HCT116 (cell line): ENCODE results near the gene GPR68. TPM values are rescaled to one million over a fixed set of nuclear protein-coding genes. Genes with fewer than 3 reads are reported as not detected.

Source experiments
- ATAC-seq: fragments of 200-7000 bp; cut with Tn5 transposase; 2 replicates; pipeline ENCODE4 v1.9.1; 2020; ENCODE audit warnings: mild to moderate bottlenecking, moderate library complexity
- BruUV-seq: library from RNA; stranded (reverse); fragments of 400-500 nt; replicated peaks from 2 replicates; lab custom pipeline; 2021; lab: Mats Ljungman, UMichigan
- CTCF ChIA-PET: fragments of 300-600 bp; sonication (Branson Sonifier 250); formaldehyde crosslinking; loops from one replicate; lab custom pipeline; 2021; ENCODE audit warnings: antibody characterized with exemption; lab: Charles Lee
- POLR2A ChIA-PET: fragments of 300-600, 350-600 bp; sonication (Branson Sonifier 250); formaldehyde crosslinking; loops from one replicate; lab custom pipeline; 2021; ENCODE audit warnings: antibody characterized with exemption; lab: Charles Lee
- RAD21 ChIA-PET, 2 experiments: fragments of 300-600 bp; sonication (Branson Sonifier 250); formaldehyde crosslinking; loops; one replicate each; lab custom pipeline; 2023; ENCODE audit warnings: low total read pairs in 2 of 2; ENCODE audit not compliant: uncharacterized antibody in 2 of 2, unreplicated experiment in 2 of 2, low non-redundant PET in 1 of 2; lab: Charles Lee
- DNase-seq: peaks from one replicate; pipeline ENCODE4 v3.0.0-alpha.2; 2010; ENCODE audit warnings: low read depth, low spot score
- H2AFZ ChIP-seq: fragments of 200-600 bp; shearing (Covaris generic), sonication (generic); 2 replicates; pipeline ENCODE4 v1.6.1; 2017; ENCODE audit warnings: low read depth, mixed run types, mixed read lengths, antibody characterized with exemption, low read length; ENCODE audit not compliant: poor library complexity, severe bottlenecking
- H3K27ac ChIP-seq: 2 replicates; pipeline ENCODE4 v1.5.1; 2012; ENCODE audit warnings: low read depth, low read length
- H3K27me3 ChIP-seq: fragments of 200-600 bp; sonication (generic); 2 replicates; pipeline ENCODE4 v1.6.1; 2016; ENCODE audit warnings: mixed run types, low read length, mixed read lengths; ENCODE audit not compliant: insufficient read depth
- H3K36me3 ChIP-seq, 2 experiments: fragments of 200-500 bp in 1 of 2; fragments of 200-600 bp in 1 of 2; sonication (Bioruptor generic) in 1 of 2; sonication (generic) in 1 of 2; 2 replicates each; pipeline versions ENCODE4 v1.5.1 to v1.6.1; 2014 to 2016; ENCODE audit warnings: low read length in 2 of 2, inconsistent platforms in 1 of 2, mixed read lengths in 1 of 2, mixed run types in 1 of 2; ENCODE audit not compliant: insufficient read depth in 2 of 2, control insufficient read depth in 1 of 2
- H3K4me1 ChIP-seq, 2 experiments: fragments of 200-600 bp in 1 of 2; sonication (generic) in 1 of 2; 2 replicates each; pipeline versions ENCODE4 v1.5.1 to v1.6.1; 2012 to 2017; ENCODE audit warnings: low read length in 2 of 2, inconsistent platforms in 1 of 2, mild to moderate bottlenecking in 1 of 2, mixed read lengths in 1 of 2, mixed run types in 1 of 2, moderate library complexity in 1 of 2; ENCODE audit not compliant: insufficient read depth in 2 of 2, control insufficient read depth in 1 of 2
- H3K4me2 ChIP-seq: fragments of 200-600 bp; sonication (generic); 2 replicates; pipeline ENCODE4 v1.6.1; 2017; ENCODE audit warnings: mixed run types, low read length, mixed read lengths
- H3K4me3 ChIP-seq, 2 experiments: fragments of 200-600 bp in 1 of 2; sonication (generic) in 1 of 2; replicated peaks in 1 of 2; 2 replicates each; pipeline ENCODE4 v1.5.1; 2011 to 2016; ENCODE audit warnings: low read length in 2 of 2, control low read depth in 1 of 2, low read depth in 1 of 2, mild to moderate bottlenecking in 1 of 2, mixed read lengths in 1 of 2, mixed run types in 1 of 2
- H3K79me2 ChIP-seq: fragments of 200-600 bp; sonication (generic); 2 replicates; pipeline ENCODE4 v1.6.1; 2017; ENCODE audit warnings: mild to moderate bottlenecking, mixed run types, low read length, moderate library complexity, mixed read lengths; ENCODE audit not compliant: insufficient read depth
- H3K9ac ChIP-seq: fragments of 200-600 bp; sonication (generic); 2 replicates; pipeline ENCODE4 v1.6.1; 2016; ENCODE audit warnings: low read length, mixed read lengths
- H3K9me2 ChIP-seq: fragments of 200-600 bp; sonication (generic), shearing (Covaris generic); 2 replicates; pipeline ENCODE4 v1.6.1; 2017; ENCODE audit warnings: mixed run types, mild to moderate bottlenecking, moderate library complexity; ENCODE audit not compliant: insufficient read depth
- H3K9me3 ChIP-seq, 2 experiments: fragments of 200-500 bp in 1 of 2; fragments of 200-600 bp in 1 of 2; sonication (Bioruptor generic) in 1 of 2; sonication (generic) in 1 of 2; 2 replicates each; pipeline ENCODE4 v1.6.1; 2014 to 2017; ENCODE audit warnings: low read length in 2 of 2, mixed read lengths in 2 of 2, inconsistent platforms in 1 of 2, low read depth in 1 of 2, mild to moderate bottlenecking in 1 of 2, mixed run types in 1 of 2, moderate library complexity in 1 of 2; ENCODE audit not compliant: control insufficient read depth in 1 of 2, insufficient read depth in 1 of 2
- H4K20me1 ChIP-seq: fragments of 200-600 bp; sonication (generic), shearing (Covaris generic); 2 replicates; pipeline ENCODE4 v1.6.1; 2017; ENCODE audit warnings: mixed run types, mild to moderate bottlenecking, moderate library complexity; ENCODE audit not compliant: insufficient read depth
- ATF3 ChIP-seq: IDR thresholded peaks from 2 replicates; pipeline ENCODE4 v1.6.1; 2012
- CBX3 ChIP-seq: IDR thresholded peaks from 2 replicates; pipeline ENCODE4 v1.6.1; 2012; ENCODE audit warnings: low read depth
- CEBPB ChIP-seq: IDR thresholded peaks from 2 replicates; pipeline ENCODE4 v1.6.1; 2012; ENCODE audit warnings: low read depth
- CTCF ChIP-seq, 3 experiments: fragments of 200-600 bp in 1 of 3; sonication (generic) in 1 of 3; IDR thresholded peaks in 2 of 3; conservative IDR thresholded peaks in 1 of 3; 2 replicates each; pipeline ENCODE4 v1.5.1; 2012 to 2017; ENCODE audit warnings: low read depth in 2 of 3, low read length in 2 of 3, antibody characterized with exemption in 1 of 3, borderline replicate concordance in 1 of 3, control low read depth in 1 of 3, mild to moderate bottlenecking in 1 of 3, mixed read lengths in 1 of 3, mixed run types in 1 of 3, moderate library complexity in 1 of 3; ENCODE audit not compliant: insufficient read depth in 1 of 3
- EZH2 ChIP-seq: fragments of 200-600 bp; sonication (generic); IDR thresholded peaks from 2 replicates; pipeline ENCODE4 v1.6.1; 2017; ENCODE audit warnings: antibody characterized with exemption, mixed run types
- EZH2phosphoT487 ChIP-seq: fragments of 200-600 bp; IDR thresholded peaks from 2 replicates; pipeline ENCODE4 v1.6.1; 2018; ENCODE audit warnings: antibody characterized with exemption, borderline replicate concordance
- FOSL1 ChIP-seq: IDR thresholded peaks from 2 replicates; pipeline ENCODE4 v1.6.1; 2012; ENCODE audit warnings: low read depth
- JUND ChIP-seq: IDR thresholded peaks from 2 replicates; pipeline ENCODE4 v1.6.1; 2012
- MAX ChIP-seq: IDR thresholded peaks from 2 replicates; pipeline ENCODE4 v1.6.1; 2012
- POLR2A ChIP-seq: IDR thresholded peaks from 2 replicates; pipeline ENCODE4 v1.7.0; 2011; ENCODE audit warnings: borderline replicate concordance; ENCODE audit not compliant: insufficient read depth, insufficient read length; ENCODE audit errors: extremely low read depth
- POLR2AphosphoS5 ChIP-seq: IDR thresholded peaks from 2 replicates; pipeline ENCODE4 v1.6.1; 2011; ENCODE audit warnings: mild to moderate bottlenecking, low read depth, low read length, moderate library complexity
- RAD21 ChIP-seq: IDR thresholded peaks from 2 replicates; pipeline ENCODE4 v1.6.1; 2012; ENCODE audit warnings: low read depth, mild to moderate bottlenecking
- REST ChIP-seq: IDR thresholded peaks from 2 replicates; pipeline ENCODE4 v1.6.1; 2012; ENCODE audit warnings: low read depth
- SIN3A ChIP-seq: IDR thresholded peaks from 2 replicates; pipeline ENCODE4 v1.6.1; 2012; ENCODE audit warnings: low read depth
- SRF ChIP-seq: IDR thresholded peaks from 2 replicates; pipeline ENCODE4 v1.6.1; 2012; ENCODE audit warnings: low read depth
- TCF7L2 ChIP-seq: IDR thresholded peaks from 2 replicates; pipeline ENCODE4 v1.7.0; 2011; ENCODE audit warnings: borderline replicate concordance, inconsistent platforms; ENCODE audit not compliant: insufficient read depth, insufficient read length; ENCODE audit errors: extremely low read depth
- YY1 ChIP-seq: IDR thresholded peaks from 2 replicates; pipeline ENCODE4 v1.6.1; 2011; ENCODE audit warnings: low read length, low read depth, moderate library complexity, mild to moderate bottlenecking; ENCODE audit not compliant: insufficient replicate concordance; ENCODE audit errors: extremely low read depth
- ZBTB33 ChIP-seq: IDR thresholded peaks from 2 replicates; pipeline ENCODE4 v1.6.1; 2011; ENCODE audit warnings: mild to moderate bottlenecking, low read length, moderate library complexity; ENCODE audit not compliant: insufficient replicate concordance; ENCODE audit errors: extremely low read depth
- ZFX ChIP-seq: fragments of 450-650 bp; IDR thresholded peaks from 2 replicates; pipeline ENCODE4 v1.6.1; 2017
- ZNF274 ChIP-seq: fragments of 200-500 bp; sonication (Bioruptor generic); IDR thresholded peaks from 2 replicates; pipeline ENCODE4 v1.6.1; 2014; ENCODE audit warnings: mild to moderate bottlenecking, low read depth, low read length, inconsistent platforms
- intact Hi-C: fragments of 100-400 bp; cut with micrococcal nuclease; formaldehyde crosslinking; loops from 2 replicates; pipeline ENCODE4 v1.10.0; 2022
- total RNA-seq: library from RNA; stranded (reverse); gene quantifications from one replicate; pipeline ENCODE4 v1.2.1, GENCODE V29; 2021; ENCODE audit not compliant: unreplicated experiment

The GPR68 gene
- total RNA-seq, 1 experiment from 2014 or later: not detected

- ChIA-PET POLR2A (no interaction called here), RAD21 (no interaction called here), CTCF (no interaction called here)
- ATAC-seq: no peak
- Histone ChIP-seq H3K9me2 (no peaks in the 10 kb centered on the region), H3K36me3 (no peaks in the 10 kb centered on the region), H3K9me3 (no peaks in the 10 kb centered on the region), H3K79me2 (no peaks in the 10 kb centered on the region), H3K4me3 (no peak overlapping the region), H3K4me1 (peaks cover 3 to 7% of the 10 kb centered on the region in 2 experiments; a peak in 2 of 4 replicates), H3K9ac (no peak overlapping the region), H3K27me3 (no peaks in the 10 kb centered on the region), H3K27ac (no peak overlapping the region), H3K4me2 (no peak overlapping the region), H4K20me1 (no peaks in the 10 kb centered on the region), H2AFZ (no peak overlapping the region)
- no peak for TF ChIP-seq MAX
- TF ChIP-seq YY1: no peak
- TF ChIP-seq SRF: no peak
- no peak for TF ChIP-seq FOSL1
- TF ChIP-seq POLR2A: no peak
- TF ChIP-seq REST: no peak
- TF ChIP-seq ZFX: no peak
- no peak for TF ChIP-seq ATF3
- TF ChIP-seq SIN3A: no peak
- TF ChIP-seq CTCF (IDR thresholded peaks at IDR 0.05 in 2 of 3, conservative IDR thresholded peaks at IDR 0.05 in 1 of 3; ENCODE audit: borderline replicate concordance in 1 of 3, insufficient read depth in 1 of 3, low read depth in 2 of 3, low read length in 2 of 3): no peak
- TF ChIP-seq ZNF274: no peak
- no peak for TF ChIP-seq JUND
- TF ChIP-seq CEBPB: no peak
- no peak for TF ChIP-seq TCF7L2
- no peak for TF ChIP-seq ZBTB33
- TF ChIP-seq CBX3: no peak
- no peak for TF ChIP-seq POLR2AphosphoS5
- TF ChIP-seq EZH2: no peak
- TF ChIP-seq EZH2phosphoT487: no peak
- TF ChIP-seq RAD21: no peak
- intact Hi-C loops: no loop called here
- BruUV-seq: no TSS peak
- DNase-seq: no peak
Measured at GRCh38 chr14:91261115-91261514, 16.6 kb upstream of the GPR68 start.
